ENCODE data around the gene ADAM23.

GRCh38 chr2:206418968-206419367 lies 24.4 kb upstream of the ADAM23 start:
- TF ChIP-seq JUND (IDR thresholded peaks at IDR 0.05) (no peak), EZH2phosphoT487 (IDR thresholded peaks at IDR 0.05; ENCODE audit: borderline replicate concordance, low read depth) (no peak), CHD2 (IDR thresholded peaks at IDR 0.05; ENCODE audit: low read length, partially characterized antibody) (no peak), POLR2AphosphoS5 (IDR thresholded peaks at IDR 0.05; ENCODE audit: low read depth, low read length) (no peak), MAX (IDR thresholded peaks at IDR 0.05; ENCODE audit: low read depth) (no peak)
- TF ChIP-seq, protein P1, sequence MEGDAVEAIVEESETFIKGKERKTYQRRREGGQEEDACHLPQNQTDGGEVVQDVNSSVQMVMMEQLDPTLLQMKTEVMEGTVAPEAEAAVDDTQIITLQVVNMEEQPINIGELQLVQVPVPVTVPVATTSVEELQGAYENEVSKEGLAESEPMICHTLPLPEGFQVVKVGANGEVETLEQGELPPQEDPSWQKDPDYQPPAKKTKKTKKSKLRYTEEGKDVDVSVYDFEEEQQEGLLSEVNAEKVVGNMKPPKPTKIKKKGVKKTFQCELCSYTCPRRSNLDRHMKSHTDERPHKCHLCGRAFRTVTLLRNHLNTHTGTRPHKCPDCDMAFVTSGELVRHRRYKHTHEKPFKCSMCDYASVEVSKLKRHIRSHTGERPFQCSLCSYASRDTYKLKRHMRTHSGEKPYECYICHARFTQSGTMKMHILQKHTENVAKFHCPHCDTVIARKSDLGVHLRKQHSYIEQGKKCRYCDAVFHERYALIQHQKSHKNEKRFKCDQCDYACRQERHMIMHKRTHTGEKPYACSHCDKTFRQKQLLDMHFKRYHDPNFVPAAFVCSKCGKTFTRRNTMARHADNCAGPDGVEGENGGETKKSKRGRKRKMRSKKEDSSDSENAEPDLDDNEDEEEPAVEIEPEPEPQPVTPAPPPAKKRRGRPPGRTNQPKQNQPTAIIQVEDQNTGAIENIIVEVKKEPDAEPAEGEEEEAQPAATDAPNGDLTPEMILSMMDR (IDR thresholded peaks at IDR 0.05) = no peak

Measured in SK-N-SH (cell line).